Omental fat pad (tissue), 4 donors: ENCODE data around the gene PNMA6F. TPM values are rescaled to one million over a fixed set of nuclear protein-coding genes. Genes with fewer than 3 reads are reported as not detected.

ENCODE experiments used
- small RNA-seq: library from RNA; depleted of rRNA; stranded (forward); fragments of <200 nt; gene quantifications from one replicate; pipeline ENCODE3, GENCODE V24; 2016
- total RNA-seq, 4 donors: library from RNA; depleted of rRNA; stranded (reverse); fragments of >200 nt; gene quantifications; one replicate each; pipeline ENCODE4 v1.1.0, GENCODE V29; 2016

The PNMA6F gene
- total RNA-seq, 4 donors from 2014 or later = not detected

Small RNA genes within 50 kb of the gene (small RNA-seq; reads per million reads assigned to genes)
- not detected for gene AC152007.1

Other genes starting within 250 kb of the PNMA6F start
- gene PNMA6A, start 249.3 kb downstream of the PNMA6F start, total RNA-seq = 1 to 10 TPM; 1.1 to 2.3 (median 1.7) TPM
- not detected for gene MAGEA1, start 142.5 kb downstream of the PNMA6F start, total RNA-seq
- 10 to 100 TPM; 14.6 to 45.4 (median 19.5) TPM for gene ZNF275, start 12.4 kb upstream of the PNMA6F start, total RNA-seq
- gene PNMA6E, start 79.6 kb upstream of the PNMA6F start, total RNA-seq = under 1 TPM in 1 of 4 donors, not detected in 3; 0.32 TPM
- 1 to 10 TPM; 1.4 to 7.6 (median 4.2) TPM for gene ZFP92, start 89.7 kb upstream of the PNMA6F start, total RNA-seq
- 1 to 10 TPM in 3 of 4 donors, under 1 TPM in 1; 0.69 to 4.2 (median 1.2) TPM for gene TREX2, start 124.3 kb upstream of the PNMA6F start, total RNA-seq
- 10 to 100 TPM; 14.9 to 35.0 (median 23.9) TPM for gene HAUS7, start 148.8 kb upstream of the PNMA6F start, total RNA-seq
- 10 to 100 TPM; 14.9 to 40.2 (median 18.6) TPM for gene BGN, start 173.2 kb upstream of the PNMA6F start, total RNA-seq
- not detected for gene ATP2B3, start 195.9 kb upstream of the PNMA6F start, total RNA-seq